PFSK-1 (cell line): ENCODE data around the gene SERPINB10.

Experiments
- FOXP2 ChIP-seq: optimal IDR thresholded peaks from 2 replicates; pipeline ENCODE3; 2011; ENCODE audit warnings: borderline replicate concordance, control low read depth, inconsistent platforms; ENCODE audit not compliant: insufficient read depth; ENCODE audit errors: extremely low read length, extremely low read depth
- POLR2AphosphoS5 ChIP-seq: IDR thresholded peaks from 2 replicates; pipeline ENCODE4 v1.6.1; 2012; ENCODE audit warnings: low read depth, mild to moderate bottlenecking, control low read depth, low read length, moderate library complexity
- REST ChIP-seq, 2 experiments: IDR thresholded peaks; 2 replicates each; pipeline versions ENCODE4 v1.6.1 to v1.8.0; 2011 to 2012; ENCODE audit warnings: low read depth in 2 of 2, low read length in 2 of 2, control low read depth in 1 of 2, inconsistent platforms in 1 of 2, mild to moderate bottlenecking in 1 of 2, moderate library complexity in 1 of 2; ENCODE audit not compliant: insufficient read depth in 1 of 2
- SIN3A ChIP-seq: IDR thresholded peaks from 2 replicates; pipeline ENCODE4 v1.6.1; 2012; ENCODE audit warnings: mild to moderate bottlenecking, low read length, moderate library complexity, borderline replicate concordance; ENCODE audit not compliant: insufficient read depth
- TAF1 ChIP-seq: IDR thresholded peaks from 2 replicates; pipeline ENCODE4 v1.6.1; 2012; ENCODE audit warnings: low read length, control low read depth, borderline replicate concordance; ENCODE audit not compliant: insufficient read depth

Gene SERPINB10

GRCh38 chr18:63883617-63884016, 24.1 kb upstream of the SERPINB10 start:
- no peak for TF ChIP-seq POLR2AphosphoS5
- no peak for TF ChIP-seq SIN3A
- TF ChIP-seq TAF1, result no peak
- no peak for TF ChIP-seq REST (IDR thresholded peaks at IDR 0.05; ENCODE audit: insufficient read depth in 1 of 2, low read depth in 2 of 2, low read length in 2 of 2)
- TF ChIP-seq FOXP2, result no peak

GRCh38 chr18:63887424-63887823, 20.3 kb upstream of the SERPINB10 start, which contains the start of gene SERPINB2:
Gene SERPINB2 (plus strand): TSS chr18:63887705. CDS start chr18:63891445, 3,740 bp downstream.
- no peak for TF ChIP-seq REST (IDR thresholded peaks at IDR 0.05; ENCODE audit: insufficient read depth in 1 of 2, low read depth in 2 of 2, low read length in 2 of 2)
- TF ChIP-seq TAF1, result no peak
- no peak for TF ChIP-seq FOXP2
- no peak for TF ChIP-seq POLR2AphosphoS5
- TF ChIP-seq SIN3A, result no peak

GRCh38 chr18:63888470-63889190, 19.1 kb upstream of the SERPINB10 start:
- TF ChIP-seq SIN3A, result no peak
- no peak for TF ChIP-seq FOXP2
- no peak for TF ChIP-seq POLR2AphosphoS5
- TF ChIP-seq TAF1, result no peak
- TF ChIP-seq REST (IDR thresholded peaks at IDR 0.05; ENCODE audit: insufficient read depth in 1 of 2, low read depth in 2 of 2, low read length in 2 of 2), result no peak

GRCh38 chr18:63889626-63890025, 18.1 kb upstream of the SERPINB10 start:
- TF ChIP-seq SIN3A, result no peak
- TF ChIP-seq TAF1, result no peak
- TF ChIP-seq POLR2AphosphoS5, result no peak
- TF ChIP-seq REST (IDR thresholded peaks at IDR 0.05; ENCODE audit: insufficient read depth in 1 of 2, low read depth in 2 of 2, low read length in 2 of 2), result no peak
- TF ChIP-seq FOXP2, result no peak
